ENCODE data around the gene MALAT1.
"Not testable (repeated sequence)": the region's sequence is repeated elsewhere in the genome, so short reads cannot be mapped to it uniquely, and the experiment has no call there.

The MALAT1 gene

DNA sequence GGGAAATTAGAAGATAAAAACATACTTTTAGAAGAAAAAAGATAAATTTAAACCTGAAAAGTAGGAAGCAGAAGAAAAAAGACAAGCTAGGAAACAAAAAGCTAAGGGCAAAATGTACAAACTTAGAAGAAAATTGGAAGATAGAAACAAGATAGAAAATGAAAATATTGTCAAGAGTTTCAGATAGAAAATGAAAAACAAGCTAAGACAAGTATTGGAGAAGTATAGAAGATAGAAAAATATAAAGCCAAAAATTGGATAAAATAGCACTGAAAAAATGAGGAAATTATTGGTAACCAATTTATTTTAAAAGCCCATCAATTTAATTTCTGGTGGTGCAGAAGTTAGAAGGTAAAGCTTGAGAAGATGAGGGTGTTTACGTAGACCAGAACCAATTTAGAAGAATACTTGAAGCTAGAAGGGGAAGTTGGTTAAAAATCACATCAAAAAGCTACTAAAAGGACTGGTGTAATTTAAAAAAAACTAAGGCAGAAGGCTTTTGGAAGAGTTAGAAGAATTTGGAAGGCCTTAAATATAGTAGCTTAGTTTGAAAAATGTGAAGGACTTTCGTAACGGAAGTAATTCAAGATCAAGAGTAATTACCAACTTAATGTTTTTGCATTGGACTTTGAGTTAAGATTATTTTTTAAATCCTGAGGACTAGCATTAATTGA, 1.0 kb downstream of the MALAT1 start:
- no peak for DNase-seq

GRCh38 chr11:65500387-65501185, 1.7 kb downstream of the MALAT1 start:
- no peak for DNase-seq

DNA sequence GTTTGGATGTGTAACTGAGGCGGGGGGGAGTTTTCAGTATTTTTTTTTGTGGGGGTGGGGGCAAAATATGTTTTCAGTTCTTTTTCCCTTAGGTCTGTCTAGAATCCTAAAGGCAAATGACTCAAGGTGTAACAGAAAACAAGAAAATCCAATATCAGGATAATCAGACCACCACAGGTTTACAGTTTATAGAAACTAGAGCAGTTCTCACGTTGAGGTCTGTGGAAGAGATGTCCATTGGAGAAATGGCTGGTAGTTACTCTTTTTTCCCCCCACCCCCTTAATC, 2.3 kb downstream of the MALAT1 start:
- DNase-seq, result no peak

GRCh38 chr11:65501472-65502273, 2.8 kb downstream of the MALAT1 start:
- no peak for DNase-seq

- no peak for DNase-seq
These were observed 3.4 kb downstream of the MALAT1 start for GRCh38 chr11:65502274-65502554.

DNA sequence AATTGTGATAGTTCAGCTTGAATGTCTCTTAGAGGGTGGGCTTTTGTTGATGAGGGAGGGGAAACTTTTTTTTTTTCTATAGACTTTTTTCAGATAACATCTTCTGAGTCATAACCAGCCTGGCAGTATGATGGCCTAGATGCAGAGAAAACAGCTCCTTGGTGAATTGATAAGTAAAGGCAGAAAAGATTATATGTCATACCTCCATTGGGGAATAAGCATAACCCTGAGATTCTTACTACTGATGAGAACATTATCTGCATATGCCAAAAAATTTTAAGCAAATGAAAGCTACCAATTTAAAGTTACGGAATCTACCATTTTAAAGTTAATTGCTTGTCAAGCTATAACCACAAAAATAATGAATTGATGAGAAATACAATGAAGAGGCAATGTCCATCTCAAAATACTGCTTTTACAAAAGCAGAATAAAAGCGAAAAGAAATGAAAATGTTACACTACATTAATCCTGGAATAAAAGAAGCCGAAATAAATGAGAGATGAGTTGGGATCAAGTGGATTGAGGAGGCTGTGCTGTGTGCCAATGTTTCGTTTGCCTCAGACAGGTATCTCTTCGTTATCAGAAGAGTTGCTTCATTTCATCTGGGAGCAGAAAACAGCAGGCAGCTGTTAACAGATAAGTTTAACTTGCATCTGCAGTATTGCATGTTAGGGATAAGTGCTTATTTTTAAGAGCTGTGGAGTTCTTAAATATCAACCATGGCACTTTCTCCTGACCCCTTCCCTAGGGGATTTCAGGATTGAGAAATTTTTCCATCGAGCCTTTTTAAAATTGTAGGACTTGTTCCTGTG, 3.9 kb downstream of the MALAT1 start:
- DNase-seq, result no peak

DNA sequence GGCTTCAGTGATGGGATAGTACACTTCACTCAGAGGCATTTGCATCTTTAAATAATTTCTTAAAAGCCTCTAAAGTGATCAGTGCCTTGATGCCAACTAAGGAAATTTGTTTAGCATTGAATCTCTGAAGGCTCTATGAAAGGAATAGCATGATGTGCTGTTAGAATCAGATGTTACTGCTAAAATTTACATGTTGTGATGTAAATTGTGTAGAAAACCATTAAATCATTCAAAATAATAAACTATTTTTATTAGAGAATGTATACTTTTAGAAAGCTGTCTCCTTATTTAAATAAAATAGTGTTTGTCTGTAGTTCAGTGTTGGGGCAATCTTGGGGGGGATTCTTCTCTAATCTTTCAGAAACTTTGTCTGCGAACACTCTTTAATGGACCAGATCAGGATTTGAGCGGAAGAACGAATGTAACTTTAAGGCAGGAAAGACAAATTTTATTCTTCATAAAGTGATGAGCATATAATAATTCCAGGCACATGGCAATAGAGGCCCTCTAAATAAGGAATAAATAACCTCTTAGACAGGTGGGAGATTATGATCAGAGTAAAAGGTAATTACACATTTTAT, 4.6 kb downstream of the MALAT1 start:
- no peak for DNase-seq

DNA sequence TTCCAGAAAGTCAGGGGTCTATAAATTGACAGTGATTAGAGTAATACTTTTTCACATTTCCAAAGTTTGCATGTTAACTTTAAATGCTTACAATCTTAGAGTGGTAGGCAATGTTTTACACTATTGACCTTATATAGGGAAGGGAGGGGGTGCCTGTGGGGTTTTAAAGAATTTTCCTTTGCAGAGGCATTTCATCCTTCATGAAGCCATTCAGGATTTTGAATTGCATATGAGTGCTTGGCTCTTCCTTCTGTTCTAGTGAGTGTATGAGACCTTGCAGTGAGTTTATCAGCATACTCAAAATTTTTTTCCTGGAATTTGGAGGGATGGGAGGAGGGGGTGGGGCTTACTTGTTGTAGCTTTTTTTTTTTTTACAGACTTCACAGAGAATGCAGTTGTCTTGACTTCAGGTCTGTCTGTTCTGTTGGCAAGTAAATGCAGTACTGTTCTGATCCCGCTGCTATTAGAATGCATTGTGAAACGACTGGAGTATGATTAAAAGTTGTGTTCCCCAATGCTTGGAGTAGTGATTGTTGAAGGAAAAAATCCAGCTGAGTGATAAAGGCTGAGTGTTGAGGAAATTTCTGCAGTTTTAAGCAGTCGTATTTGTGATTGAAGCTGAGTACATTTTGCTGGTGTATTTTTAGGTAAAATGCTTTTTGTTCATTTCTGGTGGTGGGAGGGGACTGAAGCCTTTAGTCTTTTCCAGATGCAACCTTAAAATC, 5.3 kb downstream of the MALAT1 start:
- no peak for DNase-seq

- no peak for DNase-seq
These were observed 6.0 kb downstream of the MALAT1 start for GRCh38 chr11:65504674-65505465.

GRCh38 chr11:65505466-65506289, 6.8 kb downstream of the MALAT1 start:
- no peak for DNase-seq

DNA sequence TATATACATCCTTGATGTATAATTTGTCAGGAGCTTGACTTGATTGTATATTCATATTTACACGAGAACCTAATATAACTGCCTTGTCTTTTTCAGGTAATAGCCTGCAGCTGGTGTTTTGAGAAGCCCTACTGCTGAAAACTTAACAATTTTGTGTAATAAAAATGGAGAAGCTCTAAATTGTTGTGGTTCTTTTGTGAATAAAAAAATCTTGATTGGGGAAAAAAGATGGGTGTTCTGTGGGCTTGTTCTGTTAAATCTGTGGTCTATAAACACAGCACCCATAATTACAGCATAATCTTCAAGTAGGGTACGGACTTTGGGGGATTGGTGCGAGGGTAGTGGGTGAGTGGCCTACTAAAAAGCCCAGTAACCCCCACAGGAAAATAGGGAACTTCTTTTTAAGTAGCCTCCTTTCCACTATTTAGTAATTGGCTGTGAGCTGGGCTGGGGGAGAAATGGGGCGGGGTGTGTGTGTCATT, 7.5 kb downstream of the MALAT1 start:
- DNase-seq, result no peak

DNA sequence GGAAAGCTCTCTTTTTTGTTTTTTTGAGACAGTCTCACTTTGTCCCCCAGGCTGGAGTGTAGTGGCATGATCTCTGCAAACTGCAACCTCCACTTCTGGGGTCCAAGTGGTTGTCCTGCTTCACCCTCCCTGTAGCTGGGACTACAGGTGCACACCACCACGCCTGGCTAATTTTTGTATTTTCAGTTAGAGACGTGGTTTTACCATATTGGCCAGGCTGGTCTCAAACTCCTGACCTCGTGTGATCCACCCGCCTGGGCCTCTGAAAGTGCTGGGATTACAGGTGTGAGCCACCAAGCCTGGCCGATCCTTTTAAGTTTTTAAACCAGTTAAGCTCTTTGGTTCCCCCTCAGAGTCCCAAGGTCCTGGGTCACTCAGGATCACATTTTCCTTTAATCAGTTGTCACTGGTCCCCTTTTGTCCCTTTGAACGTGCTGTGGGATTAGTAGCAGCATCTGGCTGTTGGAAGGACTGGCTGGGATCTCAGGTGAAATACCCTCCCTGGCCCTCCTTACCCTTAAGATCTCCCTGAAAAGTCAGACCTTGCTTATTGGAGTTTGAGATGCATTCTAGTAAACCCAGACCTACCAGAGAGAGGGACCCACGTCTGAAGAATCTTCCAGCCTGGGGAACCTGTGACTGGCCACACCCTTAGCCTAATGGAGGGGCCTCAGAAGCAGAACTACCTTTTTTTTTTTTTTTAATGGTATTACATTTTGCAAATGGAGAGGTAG, 8.1 kb downstream of the MALAT1 start:
- no peak for DNase-seq

DNA sequence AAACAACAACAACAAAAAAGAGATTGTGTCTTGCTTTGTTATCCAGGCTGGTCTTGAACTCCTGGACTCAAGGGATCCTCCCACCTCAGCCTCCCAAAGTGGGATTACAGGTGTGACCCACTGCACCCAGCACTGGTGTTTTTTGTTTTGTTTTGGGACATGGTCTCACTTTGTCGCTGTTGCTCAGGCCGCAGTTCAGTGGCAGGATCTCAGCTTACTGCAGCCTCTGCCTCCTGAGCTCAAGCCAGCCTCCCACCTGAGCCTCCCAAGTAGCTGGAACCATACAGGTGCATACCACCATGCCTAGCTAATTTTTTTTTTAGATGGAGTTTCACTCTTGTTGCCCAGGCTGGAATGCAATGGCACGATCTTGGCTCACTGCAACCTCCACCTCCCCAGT, 13.5 kb downstream of the MALAT1 start:
- DNase-seq, result not testable (repeated sequence)

GRCh38 chr11:65516135-65516968, 17.5 kb downstream of the MALAT1 start:
- no peak for DNase-seq

DNA sequence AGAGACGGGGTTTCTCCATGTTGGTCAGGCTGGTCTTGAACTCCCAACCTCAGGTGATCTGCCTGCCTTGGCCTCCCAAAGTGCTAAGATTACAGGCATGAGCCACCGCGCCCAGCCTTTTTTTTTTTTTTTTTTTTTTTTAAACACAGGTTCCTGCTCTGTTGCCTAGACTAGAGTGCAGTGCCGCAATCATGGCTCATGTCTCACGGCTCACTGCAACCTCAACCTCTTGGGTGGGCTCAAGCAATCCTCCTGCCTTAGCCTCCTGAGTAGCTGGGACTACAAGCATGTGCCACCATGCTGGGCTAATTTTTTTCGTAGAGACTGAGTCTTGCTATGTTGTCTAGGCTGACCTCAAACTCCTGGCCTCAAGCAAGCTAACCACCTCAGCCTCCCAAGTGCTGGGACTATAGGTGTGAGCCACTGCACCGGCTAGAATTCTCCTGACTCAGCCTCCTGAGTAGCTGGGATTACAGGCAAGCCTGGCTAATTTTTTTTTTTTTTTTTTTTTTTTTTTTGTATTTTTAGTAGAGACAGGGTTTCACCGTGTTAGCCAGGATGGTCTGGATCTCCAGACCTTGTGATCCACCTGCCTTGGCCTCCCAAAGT, 20.2 kb downstream of the MALAT1 start:
- DNase-seq, result not testable (repeated sequence)

DNA sequence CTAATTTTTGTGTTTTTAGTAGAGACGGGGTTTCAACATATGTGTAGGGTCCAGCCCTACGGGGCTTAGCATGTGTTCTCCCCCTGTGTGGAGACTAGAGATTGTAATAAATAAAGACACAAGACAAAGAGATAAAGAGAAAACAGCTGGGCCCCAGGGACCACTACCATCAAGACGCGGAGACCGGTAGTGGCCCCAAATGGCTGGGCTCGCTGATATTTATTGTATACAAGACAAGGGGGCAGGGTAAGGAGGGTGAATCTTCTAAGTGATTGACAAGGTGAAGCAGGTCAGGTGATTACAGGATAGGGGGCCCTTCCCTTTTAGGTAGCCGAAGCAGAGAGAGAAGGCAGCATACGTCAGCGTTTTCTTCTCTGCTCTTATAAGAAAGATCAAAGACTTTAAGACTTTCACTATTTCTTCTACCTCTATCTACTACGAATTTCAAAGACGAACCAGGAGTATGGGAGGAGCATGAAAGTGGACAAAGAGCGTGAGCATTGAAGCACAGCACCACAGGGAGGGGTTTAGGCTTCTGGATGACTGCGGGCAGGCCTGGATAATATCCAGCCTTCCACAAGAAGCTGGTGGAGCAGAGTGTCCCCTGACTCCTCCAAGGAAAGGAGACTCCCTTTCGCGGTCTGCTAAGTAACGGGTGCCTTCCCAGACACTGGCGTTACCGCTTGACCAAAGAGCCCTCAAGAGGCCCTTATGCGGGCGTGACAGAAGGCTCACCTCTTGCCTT, 23.1 kb downstream of the MALAT1 start:
- not testable (repeated sequence) for DNase-seq

Data from NCI-H2171 (cell line).